HepG2 (cell line): ENCODE results near the gene GP1BA. TPM values are rescaled to one million over a fixed set of nuclear protein-coding genes. Genes with fewer than 3 reads are reported as not detected.

ENCODE experiments used
- BCL3 ChIP-seq: sonication (generic); formaldehyde crosslinking; IDR thresholded peaks from 2 replicates; pipeline ENCODE4 v1.5.1; 2020; ENCODE audit warnings: mild to moderate bottlenecking, missing genetic modification reagents, moderate library complexity
- BRD4 ChIP-seq: sonication (generic); formaldehyde crosslinking; IDR thresholded peaks from 2 replicates; pipeline ENCODE4 v1.4.0; 2020; ENCODE audit warnings: missing genetic modification reagents
- GFI1 ChIP-seq: sonication (generic); formaldehyde crosslinking; IDR thresholded peaks from 2 replicates; pipeline ENCODE4 v1.5.0; 2020; ENCODE audit warnings: missing genetic modification reagents, mild to moderate bottlenecking, borderline replicate concordance
- HMGXB4 ChIP-seq, 2 experiments: sonication (generic) in 1 of 2; formaldehyde crosslinking in 1 of 2; IDR thresholded peaks; 2 replicates each; pipeline versions ENCODE4 v1.4.0 to v1.6.1; 2018 to 2020; ENCODE audit warnings: missing genetic modification reagents in 2 of 2, borderline replicate concordance in 1 of 2, low read depth in 1 of 2, mild to moderate bottlenecking in 1 of 2, missing biosample characterization in 1 of 2
- MLXIP ChIP-seq: sonication (generic); formaldehyde crosslinking; IDR thresholded peaks from 2 replicates; pipeline ENCODE4 v1.9.0; 2021; ENCODE audit warnings: missing genetic modification reagents, borderline replicate concordance
- NFKBIZ ChIP-seq: IDR thresholded peaks from 2 replicates; pipeline ENCODE4 v1.6.1; 2018; ENCODE audit warnings: missing genetic modification reagents, missing compliant biosample characterization
- PAXIP1 ChIP-seq: sonication (generic); formaldehyde crosslinking; conservative IDR thresholded peaks from 2 replicates; pipeline ENCODE4 v1.4.0; 2020; ENCODE audit warnings: mild to moderate bottlenecking, missing genetic modification reagents, moderate library complexity
- SMARCC2 ChIP-seq: fragments of 450-650 bp; IDR thresholded peaks from 2 replicates; pipeline ENCODE4 v1.6.1; 2017; ENCODE audit warnings: antibody characterized with exemption, mild to moderate bottlenecking
- TBL1XR1 ChIP-seq: fragments of 150-350 bp; IDR thresholded peaks from 2 replicates; pipeline ENCODE4 v1.6.1; 2014; ENCODE audit warnings: borderline replicate concordance, low read length; ENCODE audit not compliant: partially characterized antibody
- TBX3 ChIP-seq: fragments of 450-650 bp; IDR thresholded peaks from 2 replicates; pipeline ENCODE4 v1.6.1; 2017; ENCODE audit warnings: antibody characterized with exemption, mild to moderate bottlenecking, inconsistent platforms, borderline replicate concordance
- ZNF121 ChIP-seq: sonication (generic); formaldehyde crosslinking; IDR thresholded peaks from 2 replicates; pipeline ENCODE4 v1.5.0; 2020; ENCODE audit warnings: mild to moderate bottlenecking, missing genetic modification reagents
- ZNF260 ChIP-seq: sonication (generic); formaldehyde crosslinking; IDR thresholded peaks from 2 replicates; pipeline ENCODE4 v1.4.0; 2020; ENCODE audit warnings: missing genetic modification reagents, low read depth, mild to moderate bottlenecking, borderline replicate concordance
- ZNF3 ChIP-seq: IDR thresholded peaks from 2 replicates; pipeline ENCODE4 v1.7.0; 2017; ENCODE audit warnings: inconsistent platforms
- ZNF30 ChIP-seq: sonication (generic); formaldehyde crosslinking; IDR thresholded peaks from 2 replicates; pipeline ENCODE4 v1.5.0; 2020; ENCODE audit warnings: mild to moderate bottlenecking, missing genetic modification reagents
- ZNF362 ChIP-seq: sonication (generic); formaldehyde crosslinking; IDR thresholded peaks from 2 replicates; pipeline ENCODE4 v1.4.0; 2020; ENCODE audit warnings: missing genetic modification reagents, mild to moderate bottlenecking, borderline replicate concordance
- ZNF543 ChIP-seq: sonication (generic); formaldehyde crosslinking; IDR thresholded peaks from 2 replicates; pipeline ENCODE4 v1.4.0; 2020; ENCODE audit warnings: mild to moderate bottlenecking, missing genetic modification reagents
- ZNF7 ChIP-seq: IDR thresholded peaks from 2 replicates; pipeline ENCODE4 v1.6.1; 2016; ENCODE audit warnings: missing biosample characterization, missing genetic modification reagents
- ZNF772 ChIP-seq: sonication (generic); formaldehyde crosslinking; IDR thresholded peaks from 2 replicates; pipeline ENCODE4 v1.5.0; 2020; ENCODE audit warnings: mild to moderate bottlenecking, missing genetic modification reagents
- polyA plus RNA-seq, 8 experiments: library from polyadenylated mRNA; depleted of rRNA in 3 of 8; stranded (reverse) in 7 of 8; unstranded in 1 of 8; fragments of >200 nt; fragmentation: Illumina TruSeq in 4 of 8; extraction: Trizol in 4 of 8; gene quantifications; 2 replicates each; pipeline versions ENCODE4 v1.2.1 to v1.2.3, GENCODE V29; 2011 to 2016; ENCODE audit warnings: low read depth in 4 of 8, missing spikeins in 1 of 8, mixed read lengths in 1 of 8; ENCODE audit not compliant: insufficient read depth in 1 of 8
- total RNA-seq, 5 experiments: library from RNA; depleted of rRNA; stranded (reverse); fragments of >200 nt; fragmentation: Illumina TruSeq; extraction: Trizol; gene quantifications; 2 replicates each; pipeline ENCODE4 v1.2.3, GENCODE V29; 2016; ENCODE audit warnings: low read depth in 1 of 5

GP1BA gene
- total and polyA plus RNA-seq, 2 of the 13 experiments (the other 11 are each of a cell fraction or from before 2014, with no cell fraction given), result not detected

- TF ChIP-seq MLXIP (CRISPR knock-in tag), result no peak
- TF ChIP-seq ZNF260 (CRISPR knock-in tag), result no peak
- TF ChIP-seq ZNF772 (CRISPR knock-in tag), result no peak
- peak; percentile 5 for TF ChIP-seq TBL1XR1
- TF ChIP-seq ZNF543, result no peak
- TF ChIP-seq GFI1 (CRISPR knock-in tag), result peak; percentile 67; the same call in 1 of the 2 replicates
- TF ChIP-seq ZNF7 (CRISPR knock-in tag), result no peak
- no peak for TF ChIP-seq ZNF30
- no peak; the same call in 1 of the 2 replicates for TF ChIP-seq ZNF3 (CRISPR knock-in tag)
- no peak for TF ChIP-seq TBX3
- peak; percentile 98 for TF ChIP-seq ZNF121 (CRISPR knock-in tag)
- 0 out of 2 replicates have a peak, but pooled peaks have one; percentile 28 for TF ChIP-seq BCL3 (CRISPR knock-in tag)
- no peak for TF ChIP-seq NFKBIZ
- peak; percentile 60 for TF ChIP-seq PAXIP1 (CRISPR knock-in tag)
- TF ChIP-seq HMGXB4 (CRISPR knock-in tag; IDR thresholded peaks at IDR 0.05; ENCODE audit: borderline replicate concordance in 1 of 2, low read depth in 1 of 2), result no peak
- TF ChIP-seq ZNF362 (CRISPR knock-in tag), result peak; percentile 87
- TF ChIP-seq BRD4 (CRISPR knock-in tag), result no peak
- TF ChIP-seq SMARCC2, result no peak
Observed at GRCh38 chr17:4920351-4921048, 11.6 kb upstream of the GP1BA start (continued).
